Fibroblast of lung (primary cell): ENCODE results near the gene USP6NL. TPM values are rescaled to one million over a fixed set of nuclear protein-coding genes. Genes with fewer than 3 reads are reported as not detected.

Experiments
- DNase-seq, 2 donors: peaks; one replicate each; pipeline versions ENCODE4 v3.0.0 to v3.0.0-alpha.2; 2010; ENCODE audit warnings: low read depth in 2 of 2
- H2AFZ ChIP-seq: 2 replicates; pipeline ENCODE4 v1.5.1; 2012; ENCODE audit warnings: low read length, control low read depth, inconsistent platforms
- H3K27ac ChIP-seq: 2 replicates; pipeline ENCODE4 v1.5.1; 2011; ENCODE audit warnings: low read length, control low read depth; ENCODE audit not compliant: insufficient read depth
- H3K27me3 ChIP-seq: 2 replicates; pipeline ENCODE4 v1.5.1; 2011; ENCODE audit warnings: mild to moderate bottlenecking, low read length; ENCODE audit not compliant: control insufficient read depth, insufficient read depth
- H3K36me3 ChIP-seq: 2 replicates; pipeline ENCODE4 v1.5.1; 2011; ENCODE audit warnings: low read length; ENCODE audit not compliant: control insufficient read depth, insufficient read depth
- H3K4me1 ChIP-seq: 2 replicates; pipeline ENCODE4 v1.5.1; 2011; ENCODE audit warnings: low read length; ENCODE audit not compliant: control insufficient read depth, insufficient read depth; ENCODE audit errors: extremely low read depth
- H3K4me2 ChIP-seq: 2 replicates; pipeline ENCODE4 v1.5.1; 2011; ENCODE audit warnings: low read length, control low read depth; ENCODE audit not compliant: insufficient read depth; ENCODE audit errors: extremely low read depth
- H3K4me3 ChIP-seq, 4 experiments: fragments of 200-600 bp in 1 of 4; sonication (generic) in 1 of 4; replicated peaks in 1 of 4; 2 replicates each; pipeline ENCODE4 v1.5.1; 2011 to 2016; ENCODE audit warnings: low read length in 4 of 4, low read depth in 3 of 4, mild to moderate bottlenecking in 3 of 4, control low read depth in 2 of 4, inconsistent platforms in 1 of 4, mixed read lengths in 1 of 4; ENCODE audit not compliant: insufficient read depth in 1 of 4; ENCODE audit errors: control extremely low read depth in 1 of 4
- H3K79me2 ChIP-seq: 2 replicates; pipeline ENCODE4 v1.5.1; 2012; ENCODE audit warnings: mild to moderate bottlenecking, low read length, inconsistent platforms; ENCODE audit not compliant: control insufficient read depth, insufficient read depth
- H3K9ac ChIP-seq: 2 replicates; pipeline ENCODE4 v1.5.1; 2011; ENCODE audit warnings: mild to moderate bottlenecking, low read length, control low read depth; ENCODE audit not compliant: insufficient read depth
- H3K9me3 ChIP-seq: 2 replicates; pipeline ENCODE4 v1.5.1; 2012; ENCODE audit warnings: low read depth, low read length; ENCODE audit not compliant: control insufficient read depth, insufficient read depth
- H4K20me1 ChIP-seq: 2 replicates; pipeline ENCODE4 v1.5.1; 2011; ENCODE audit warnings: low read length; ENCODE audit not compliant: control insufficient read depth, insufficient read depth; ENCODE audit errors: extremely low read depth
- CTCF ChIP-seq, 2 donors: IDR thresholded peaks in 1 of 2; conservative IDR thresholded peaks in 1 of 2; 1 replicate in 1 of 2; 2 replicates in 1 of 2; pipeline ENCODE4 v1.5.1; 2011 to 2012; ENCODE audit warnings: low read length in 2 of 2, control low read depth in 1 of 2, inconsistent platforms in 1 of 2, low read depth in 1 of 2, mild to moderate bottlenecking in 1 of 2
- EZH2 ChIP-seq: IDR thresholded peaks from 2 replicates; pipeline ENCODE4 v1.5.1; 2012; ENCODE audit warnings: low read length, control low read depth, mild to moderate bottlenecking; ENCODE audit errors: missing control alignments
- polyA plus RNA-seq, 2 donors: library from polyadenylated mRNA; depleted of rRNA in 1 of 2; stranded (reverse) in 1 of 2; unstranded in 1 of 2; fragments of >200 nt; gene quantifications; 2 replicates each; pipeline ENCODE4 v1.2.1, GENCODE V29; 2011 to 2012; ENCODE audit warnings: missing spikeins in 1 of 2
- total RNA-seq: library from RNA; depleted of rRNA; stranded (reverse); fragments of >200 nt; gene quantifications from 2 replicates; pipeline ENCODE4 v1.2.1, GENCODE V29; 2014

Gene USP6NL
- total and polyA plus RNA-seq, 2 donors (not counting 1 experiment from before 2014, with no cell fraction given) = 8.9 to 13.4 TPM

GRCh38 chr10:11430421-11431215 lies 180.8 kb downstream of the USP6NL start:
- no peak overlapping the region for H2AFZ ChIP-seq

DNA sequence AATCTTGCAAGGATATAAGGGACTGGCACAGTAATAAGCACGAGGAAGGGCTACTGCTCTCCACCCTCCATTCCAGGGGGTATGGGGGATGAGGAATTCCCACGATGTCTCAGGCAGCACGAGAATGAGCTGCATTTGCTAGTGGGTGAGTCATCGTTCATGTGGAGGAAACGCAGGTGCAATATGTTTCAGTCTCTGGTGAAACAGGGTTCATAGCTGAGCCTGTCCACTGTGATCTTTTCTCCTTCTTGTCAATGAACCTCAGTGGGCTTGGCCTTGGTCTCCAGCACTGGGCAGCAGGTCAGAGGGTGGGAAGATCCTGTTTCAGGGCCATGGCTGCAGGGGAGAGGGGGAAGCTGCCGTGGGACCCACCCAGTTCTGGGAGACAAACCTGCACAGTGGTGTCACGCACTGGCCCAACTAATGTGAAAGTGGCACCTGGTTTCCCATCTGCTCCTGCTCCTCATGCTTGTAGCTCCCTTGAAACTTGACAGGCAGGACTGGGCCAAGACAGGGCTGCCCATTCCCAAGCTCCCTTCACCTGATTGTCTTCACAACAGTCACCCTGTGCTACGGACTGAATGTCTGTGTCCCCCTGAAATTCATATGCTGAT lies 181.9 kb downstream of the USP6NL start:
- Histone ChIP-seq H3K27ac (no peak overlapping the region), H3K4me3 (no peak overlapping the region), H3K36me3 (no peaks in the 10 kb centered on the region), H3K9me3 (no peaks in the 10 kb centered on the region), H2AFZ (no peak overlapping the region), H3K9ac (no peak overlapping the region), H3K4me2 (no peak overlapping the region), H4K20me1 (no peaks in the 10 kb centered on the region), H3K4me1 (no peaks in the 10 kb centered on the region), H3K27me3 (no peaks in the 10 kb centered on the region), H3K79me2 (no peaks in the 10 kb centered on the region)
- DNase-seq = peak in 1 of 2 donors; percentile 3
- TF ChIP-seq CTCF (conservative IDR thresholded peaks at IDR 0.05 in 1 of 2, IDR thresholded peaks at IDR 0.05 in 1 of 2; ENCODE audit: low read depth in 1 of 2, low read length in 2 of 2) = no peak
- TF ChIP-seq EZH2 = no peak

More at GRCh38 chr10:11430421-11431215, 180.8 kb downstream of the USP6NL start:
- no peaks in the 10 kb centered on the region for H3K36me3 ChIP-seq
- no peaks in the 10 kb centered on the region for H3K79me2 ChIP-seq
- no peaks in the 10 kb centered on the region for H3K4me1 ChIP-seq
- no peak overlapping the region for H3K9ac ChIP-seq
- no peak overlapping the region for H3K27ac ChIP-seq
- no peak overlapping the region for H3K4me2 ChIP-seq
- H3K27me3 ChIP-seq = peaks cover 3% of the 10 kb centered on the region
- DNase-seq = no peak
- H3K4me3 ChIP-seq = no peak overlapping the region
- no peak for TF ChIP-seq CTCF (conservative IDR thresholded peaks at IDR 0.05 in 1 of 2, IDR thresholded peaks at IDR 0.05 in 1 of 2; ENCODE audit: low read depth in 1 of 2, low read length in 2 of 2)
- TF ChIP-seq EZH2 = no peak
- no peaks in the 10 kb centered on the region for H4K20me1 ChIP-seq
- no peaks in the 10 kb centered on the region for H3K9me3 ChIP-seq

GRCh38 chr10:11425676-11426075 lies 185.8 kb downstream of the USP6NL start:
- TF ChIP-seq EZH2 (no peak), CTCF (conservative IDR thresholded peaks at IDR 0.05 in 1 of 2, IDR thresholded peaks at IDR 0.05 in 1 of 2; ENCODE audit: low read depth in 1 of 2, low read length in 2 of 2) (no peak)
- Histone ChIP-seq H3K27me3 (no peaks in the 10 kb centered on the region), H3K79me2 (no peaks in the 10 kb centered on the region), H3K9ac (no peak overlapping the region), H3K9me3 (no peaks in the 10 kb centered on the region), H3K4me2 (no peak overlapping the region), H2AFZ (no peak overlapping the region), H3K4me3 (no peak overlapping the region), H3K27ac (no peak overlapping the region), H4K20me1 (no peaks in the 10 kb centered on the region), H3K36me3 (no peaks in the 10 kb centered on the region), H3K4me1 (no peaks in the 10 kb centered on the region)
- DNase-seq = no peak
